Glutamatergic neuron (in vitro differentiated cells): Measurements from ENCODE around the gene ZFYVE21. TPM values are rescaled to one million over a fixed set of nuclear protein-coding genes. Genes with fewer than 3 reads are reported as not detected.

Experiments
- DNase-seq: peaks from one replicate; pipeline ENCODE4 v3.0.0; 2022
- H3K27ac Mint-ChIP-seq: one replicate; pipeline ENCODE4 v1.8.0; 2020; ENCODE audit warnings: mild to moderate bottlenecking, mixed read lengths, inconsistent platforms; ENCODE audit not compliant: unreplicated experiment
- H3K27me3 Mint-ChIP-seq: one replicate; pipeline ENCODE4 v1.8.0; 2020; ENCODE audit warnings: mild to moderate bottlenecking, moderate library complexity, mixed read lengths, inconsistent platforms; ENCODE audit not compliant: unreplicated experiment
- H3K36me3 Mint-ChIP-seq: one replicate; pipeline ENCODE4 v1.8.0; 2020; ENCODE audit warnings: mild to moderate bottlenecking, mixed read lengths, inconsistent platforms; ENCODE audit not compliant: unreplicated experiment
- H3K4me1 Mint-ChIP-seq: one replicate; pipeline ENCODE4 v1.8.0; 2020; ENCODE audit warnings: mild to moderate bottlenecking, low read depth, mixed read lengths, inconsistent platforms; ENCODE audit not compliant: unreplicated experiment
- H3K4me3 Mint-ChIP-seq: one replicate; pipeline ENCODE4 v1.8.0; 2020; ENCODE audit warnings: mild to moderate bottlenecking, mixed read lengths, inconsistent platforms; ENCODE audit not compliant: unreplicated experiment
- H3K9me3 Mint-ChIP-seq: one replicate; pipeline ENCODE4 v1.8.0; 2020; ENCODE audit warnings: mild to moderate bottlenecking, moderate library complexity, mixed read lengths, inconsistent platforms; ENCODE audit not compliant: unreplicated experiment
- CTCF ChIP-seq: fragments of 200-600 bp; sonication (generic); IDR thresholded peaks from one replicate; pipeline ENCODE4 v1.5.0; 2021; ENCODE audit not compliant: partially characterized antibody, unreplicated experiment
- total RNA-seq: library from RNA; stranded (reverse); fragmentation: NEBNext Ultra II Directional; extraction: Animal tissue kit (Norgen Biotek cat#: 25700); gene quantifications from one replicate; pipeline ENCODE4 v1.2.1, GENCODE V29; 2021; ENCODE audit not compliant: unreplicated experiment

ZFYVE21 gene
- total RNA-seq, 1 donor from 2014 or later, result 49.1 TPM

GRCh38 chr14:103671911-103672310, 43.7 kb upstream of the ZFYVE21 start:
- H3K27ac Mint-ChIP-seq, result peak overlapping the region; percentile 30
- peaks cover 5% of the 10 kb centered on the region for H3K36me3 Mint-ChIP-seq
- no peak for DNase-seq
- no peaks in the 10 kb centered on the region for H3K4me1 Mint-ChIP-seq
- peaks cover 8% of the 10 kb centered on the region for H3K27me3 Mint-ChIP-seq
- peaks cover 4% of the 10 kb centered on the region for H3K9me3 Mint-ChIP-seq
- no peak overlapping the region for H3K4me3 Mint-ChIP-seq
- TF ChIP-seq CTCF, result no peak

GRCh38 chr14:103675957-103676356, 39.7 kb upstream of the ZFYVE21 start:
- peaks cover 7% of the 10 kb centered on the region for H3K9me3 Mint-ChIP-seq
- TF ChIP-seq CTCF, result no peak
- no peak overlapping the region for H3K27ac Mint-ChIP-seq
- no peak for DNase-seq
- H3K36me3 Mint-ChIP-seq, result peaks cover 5% of the 10 kb centered on the region
- H3K27me3 Mint-ChIP-seq, result peaks cover 13% of the 10 kb centered on the region
- H3K4me3 Mint-ChIP-seq, result no peak overlapping the region
- peaks cover 5% of the 10 kb centered on the region for H3K4me1 Mint-ChIP-seq

- H3K4me1 Mint-ChIP-seq, result peaks cover 5% of the 10 kb centered on the region
- H3K27ac Mint-ChIP-seq, result peak overlapping the region; percentile 78
- H3K36me3 Mint-ChIP-seq, result peaks cover 5% of the 10 kb centered on the region
Measured at GRCh38 chr14:103676881-103677675, 38.5 kb upstream of the ZFYVE21 start.

GRCh38 chr14:103679351-103679750, 36.3 kb upstream of the ZFYVE21 start:
- no peak overlapping the region for H3K4me3 Mint-ChIP-seq
- peaks cover 8% of the 10 kb centered on the region for H3K27me3 Mint-ChIP-seq
- H3K27ac Mint-ChIP-seq, result peak overlapping the region; percentile 62
- DNase-seq, result no peak
- peak; percentile 11 for TF ChIP-seq CTCF
- H3K36me3 Mint-ChIP-seq, result no peaks in the 10 kb centered on the region
- H3K4me1 Mint-ChIP-seq, result peaks cover 15% of the 10 kb centered on the region
- peaks cover 10% of the 10 kb centered on the region for H3K9me3 Mint-ChIP-seq

More at GRCh38 chr14:103676881-103677675, 38.5 kb upstream of the ZFYVE21 start:
- peaks cover 7% of the 10 kb centered on the region for H3K9me3 Mint-ChIP-seq
- no peak for DNase-seq
- no peak for TF ChIP-seq CTCF
- H3K4me3 Mint-ChIP-seq, result no peak overlapping the region
- H3K27me3 Mint-ChIP-seq, result peaks cover 10% of the 10 kb centered on the region
